Measurements from ENCODE around the gene SYNE2. TPM values are rescaled to one million over a fixed set of nuclear protein-coding genes. Genes with fewer than 3 reads are reported as not detected.

SYNE2 gene
- total RNA-seq, 1 experiment from 2014 or later = 37.5 TPM

GRCh38 chr14:64185184-64185583, 332.4 kb downstream of the SYNE2 start:
- Histone ChIP-seq H3K27ac (ENCODE audit: low read length) (no peak overlapping the region), H3K4me3 (ENCODE audit: low read depth in 2 of 2, low read length in 2 of 2) (no peak overlapping the region), H3K9me3 (ENCODE audit: control insufficient read depth, insufficient read depth, low read depth, low read length) (no peaks in the 10 kb centered on the region), H3K36me3 (ENCODE audit: control insufficient read depth, insufficient read depth, low read length) (no peaks in the 10 kb centered on the region), H3K27me3 (ENCODE audit: control insufficient read depth, insufficient read depth, low read length) (no peaks in the 10 kb centered on the region), H3K4me1 (ENCODE audit: control insufficient read depth, insufficient read depth, low read length) (no peaks in the 10 kb centered on the region)
- ChIA-PET CTCF (no interaction called here), POLR2A (no interaction called here)
- DNase-seq (ENCODE audit: low read depth, low spot score) (no peak), ATAC-seq (no peak)
- in situ Hi-C loops (cut with HindIII; ENCODE audit: low pct_unique_long_range_greater_than_20kb, low sequenced_read_pairs) = no loop called here
- intact Hi-C loops (cut with micrococcal nuclease; ENCODE audit: unreplicated experiment) = no loop called here
- BruUV-seq (replicated peaks) = no TSS peak
- TF ChIP-seq SIN3A (IDR thresholded peaks at IDR 0.05; ENCODE audit: borderline replicate concordance, insufficient read depth, low read depth, low read length) (no peak), POLR2AphosphoS5 (IDR thresholded peaks at IDR 0.05; ENCODE audit: low read depth, low read length) (no peak), REST (IDR thresholded peaks at IDR 0.05; ENCODE audit: insufficient read depth in 1 of 2, low read depth in 2 of 2, low read length in 1 of 2) (no peak)

GRCh38 chr14:64186231-64187129, 333.7 kb downstream of the SYNE2 start:
- TF ChIP-seq CTCF (IDR thresholded peaks at IDR 0.05) (no peak), REST (IDR thresholded peaks at IDR 0.05; ENCODE audit: insufficient read depth in 1 of 2, low read depth in 2 of 2, low read length in 1 of 2) (no peak), POLR2AphosphoS5 (IDR thresholded peaks at IDR 0.05; ENCODE audit: low read depth, low read length) (no peak), TCF7L2 (IDR thresholded peaks at IDR 0.05; ENCODE audit: low read depth, low read length) (no peak), SIN3A (IDR thresholded peaks at IDR 0.05; ENCODE audit: borderline replicate concordance, insufficient read depth, low read depth, low read length) (no peak)
- ATAC-seq = no peak
- CTCF ChIA-PET = no interaction called here
- Histone ChIP-seq H3K27ac (ENCODE audit: low read length) (no peak overlapping the region), H3K27me3 (ENCODE audit: control insufficient read depth, insufficient read depth, low read length) (no peaks in the 10 kb centered on the region), H3K9me3 (ENCODE audit: control insufficient read depth, insufficient read depth, low read depth, low read length) (no peaks in the 10 kb centered on the region), H3K4me1 (ENCODE audit: control insufficient read depth, insufficient read depth, low read length) (no peaks in the 10 kb centered on the region), H3K4me3 (ENCODE audit: low read depth in 2 of 2, low read length in 2 of 2) (no peak overlapping the region), H3K36me3 (ENCODE audit: control insufficient read depth, insufficient read depth, low read length) (no peaks in the 10 kb centered on the region)
- in situ Hi-C loops (cut with HindIII; ENCODE audit: low pct_unique_long_range_greater_than_20kb, low sequenced_read_pairs) (no loop called here), intact Hi-C loops (cut with micrococcal nuclease; ENCODE audit: unreplicated experiment) (no loop called here)
- no TSS peak for BruUV-seq (replicated peaks)
- POLR2A ChIA-PET = no interaction called here
- DNase-seq (ENCODE audit: low read depth, low spot score) = no peak

Measured in Panc1 (cell line).